A673 (cell line): ENCODE measurements around the gene ZNF396. TPM values are rescaled to one million over a fixed set of nuclear protein-coding genes. Genes with fewer than 3 reads are reported as not detected.

Source experiments
- BruUV-seq: library from RNA; stranded (reverse); fragments of 400-500 nt; replicated peaks from 2 replicates; lab custom pipeline; 2021; lab: Mats Ljungman, UMichigan
- CTCF ChIA-PET: fragments of 300-600 bp; sonication (Branson Sonifier 250); formaldehyde crosslinking; loops from one replicate; lab custom pipeline; 2022; ENCODE audit warnings: antibody characterized with exemption; lab: Charles Lee
- POLR2A ChIA-PET: fragments of 300-600 bp; sonication (Branson Sonifier 250); formaldehyde crosslinking; loops from one replicate; lab custom pipeline; 2022; ENCODE audit warnings: antibody characterized with exemption; ENCODE audit not compliant: low non-redundant PET; lab: Charles Lee
- DNase-seq: peaks from one replicate; pipeline ENCODE4 v3.0.0-alpha.2; 2015; ENCODE audit warnings: low spot score
- H3K27ac ChIP-seq: fragments of 200-600 bp; sonication (generic); 2 replicates; pipeline ENCODE4 v1.5.1; 2016; ENCODE audit warnings: mixed run types, low read depth, mild to moderate bottlenecking, mixed read lengths, antibody characterized with exemption, low read length; ENCODE audit not compliant: poor library complexity, severe bottlenecking
- H3K27me3 ChIP-seq: fragments of 200-600 bp; sonication (generic); replicated peaks from 2 replicates; pipeline ENCODE4 v1.6.1; 2017; ENCODE audit warnings: mixed run types, low read depth, mild to moderate bottlenecking, mixed read lengths, antibody characterized with exemption, low read length; ENCODE audit not compliant: insufficient read depth, poor library complexity
- H3K36me3 ChIP-seq: fragments of 200-600 bp; sonication (generic); 2 replicates; pipeline ENCODE4 v1.6.1; 2016; ENCODE audit warnings: mixed run types, mild to moderate bottlenecking, mixed read lengths, antibody characterized with exemption, low read length; ENCODE audit not compliant: insufficient read depth, poor library complexity, severe bottlenecking
- H3K4me1 ChIP-seq: fragments of 200-600 bp; sonication (generic); 2 replicates; pipeline ENCODE4 v1.6.1; 2017; ENCODE audit warnings: mixed run types, mild to moderate bottlenecking, mixed read lengths, antibody characterized with exemption, low read length; ENCODE audit not compliant: insufficient read depth, poor library complexity, severe bottlenecking
- H3K4me3 ChIP-seq: fragments of 200-600 bp; sonication (generic); 2 replicates; pipeline ENCODE4 v1.5.1; 2016; ENCODE audit warnings: low read depth, mixed run types, mild to moderate bottlenecking, mixed read lengths, low read length; ENCODE audit not compliant: poor library complexity, severe bottlenecking
- H3K9me3 ChIP-seq: fragments of 200-600 bp; sonication (generic); 2 replicates; pipeline ENCODE4 v1.6.1; 2016; ENCODE audit warnings: mixed run types, low read depth, mild to moderate bottlenecking, mixed read lengths, antibody characterized with exemption, low read length; ENCODE audit not compliant: poor library complexity, severe bottlenecking
- CTCF ChIP-seq: fragments of 300-800, 200-600 bp; sonication (generic); conservative IDR thresholded peaks from 2 replicates; pipeline ENCODE4 v1.5.1; 2017; ENCODE audit warnings: low read depth, mild to moderate bottlenecking, antibody characterized with exemption, low read length, moderate library complexity, mixed read lengths
- EZH2 ChIP-seq: fragments of 200-600 bp; sonication (generic); IDR thresholded peaks from 2 replicates; pipeline ENCODE4 v1.6.1; 2017; ENCODE audit warnings: borderline replicate concordance, low read depth, mild to moderate bottlenecking, mixed read lengths, antibody characterized with exemption, low read length; ENCODE audit not compliant: poor library complexity, severe bottlenecking
- intact Hi-C: fragments of 100-400 bp; cut with micrococcal nuclease; formaldehyde crosslinking; loops from one replicate; pipeline ENCODE4 v1.10.0; 2022; ENCODE audit not compliant: unreplicated experiment
- total RNA-seq: library from RNA; stranded (reverse); gene quantifications from 2 replicates; pipeline ENCODE4 v1.2.3, GENCODE V29; 2021

Gene ZNF396
- total RNA-seq, 1 experiment from 2014 or later = 0.84 TPM

GRCh38 chr18:35371412-35372195, 5.5 kb downstream of the ZNF396 start:
- BruUV-seq = no TSS peak
- TF ChIP-seq CTCF = no peak
- no peak for DNase-seq
- CTCF ChIA-PET = no interaction called here
- Histone ChIP-seq H3K27me3 (no peaks in the 10 kb centered on the region), H3K9me3 (no peaks in the 10 kb centered on the region), H3K4me3 (no peak overlapping the region), H3K36me3 (no peaks in the 10 kb centered on the region), H3K27ac (no peak overlapping the region), H3K4me1 (no peaks in the 10 kb centered on the region)
- POLR2A ChIA-PET = no interaction called here
- intact Hi-C loops = no loop called here

- no peaks in the 10 kb centered on the region for H3K36me3 ChIP-seq
- no peak for TF ChIP-seq CTCF
- no peak for TF ChIP-seq EZH2
- intact Hi-C loops = no loop called here
- CTCF ChIA-PET = no interaction called here
- no peaks in the 10 kb centered on the region for H3K4me1 ChIP-seq
- no peaks in the 10 kb centered on the region for H3K27me3 ChIP-seq
- no peak for DNase-seq
- no peaks in the 10 kb centered on the region for H3K9me3 ChIP-seq
- POLR2A ChIA-PET = no interaction called here
- BruUV-seq = no TSS peak
- H3K27ac ChIP-seq = no peak overlapping the region
- H3K4me3 ChIP-seq = no peak overlapping the region
Observed at GRCh38 chr18:35369126-35369525, 8.0 kb downstream of the ZNF396 start.

- H3K27me3 ChIP-seq = no peaks in the 10 kb centered on the region
- no peak overlapping the region for H3K4me3 ChIP-seq
- H3K9me3 ChIP-seq = no peaks in the 10 kb centered on the region
- no peaks in the 10 kb centered on the region for H3K4me1 ChIP-seq
- TF ChIP-seq CTCF (no peak), EZH2 (no peak)
- no TSS peak for BruUV-seq
- POLR2A ChIA-PET = no interaction called here
- H3K36me3 ChIP-seq = no peaks in the 10 kb centered on the region
- DNase-seq = no peak
- H3K27ac ChIP-seq = no peak overlapping the region
- CTCF ChIA-PET = no interaction called here
- intact Hi-C loops = no loop called here
Observed at GRCh38 chr18:35368595-35368994, 8.5 kb downstream of the ZNF396 start.
